Activated CD8-positive, alpha-beta memory T cell treated with anti-CD3 and anti-CD28 coated beads for 36 hours (primary cell): ENCODE data around the gene P2RX1. TPM values are rescaled to one million over a fixed set of nuclear protein-coding genes. Genes with fewer than 3 reads are reported as not detected.
"Not testable (repeated sequence)": the region's sequence is repeated elsewhere in the genome, so short reads cannot be mapped to it uniquely, and the experiment has no call there.

Experiments used
- CTCF ChIA-PET: fragments of 350-600 bp; sonication (Branson Sonifier 250); formaldehyde crosslinking; loops from one replicate; lab custom pipeline; 2021; ENCODE audit warnings: antibody characterized with exemption; lab: Charles Lee
- POLR2A ChIA-PET: fragments of 350-600 bp; sonication (Branson Sonifier 250); formaldehyde crosslinking; loops from one replicate; lab custom pipeline; 2021; ENCODE audit warnings: antibody characterized with exemption; lab: Charles Lee
- total RNA-seq, 2 experiments: library from RNA; stranded (reverse); gene quantifications; one replicate each; pipeline ENCODE4 v1.2.3, GENCODE V29; 2021

Gene P2RX1
- total RNA-seq, 2 experiments from 2014 or later = not detected

- POLR2A ChIA-PET = no interaction called here
- CTCF ChIA-PET = interaction anchor here (0.5 kb wide), 1 partner anchor 43 kb away, joined by 3 read pairs; no protein-coding TSS in a partner anchor
Measured at GRCh38 chr17:3954976-3955672, 38.9 kb upstream of the P2RX1 start.

DNA sequence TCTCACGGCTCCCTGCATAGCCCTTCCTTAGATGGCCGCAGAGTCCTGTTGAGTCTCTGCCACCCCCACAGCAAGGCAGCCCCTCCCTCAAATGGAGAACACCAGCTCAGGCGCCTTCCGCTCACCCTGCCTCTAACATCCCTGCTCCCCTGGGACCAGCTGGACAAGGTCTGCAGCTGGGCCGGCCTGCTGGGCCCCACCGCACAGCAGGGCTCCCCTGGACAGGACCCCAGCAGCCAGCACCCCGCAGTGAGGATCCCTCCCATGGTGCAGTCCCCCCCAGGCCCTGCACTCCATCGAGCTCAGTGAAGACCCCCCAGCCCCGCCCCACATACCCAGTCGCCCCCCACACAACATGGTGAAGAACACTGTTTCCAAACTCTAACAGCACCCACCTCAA, 37.8 kb upstream of the P2RX1 start:
- POLR2A ChIA-PET = no interaction called here
- CTCF ChIA-PET = no interaction called here

GRCh38 chr17:3953542-3953941, 37.3 kb upstream of the P2RX1 start:
- POLR2A ChIA-PET = no interaction called here
- CTCF ChIA-PET = interaction anchor here (0.5 kb wide), 1 partner anchor 28 kb away, joined by 3 read pairs; no protein-coding TSS in a partner anchor

- CTCF ChIA-PET = no interaction called here
- POLR2A ChIA-PET = no interaction called here
Measured at GRCh38 chr17:3952186-3952585, 35.9 kb upstream of the P2RX1 start.

DNA sequence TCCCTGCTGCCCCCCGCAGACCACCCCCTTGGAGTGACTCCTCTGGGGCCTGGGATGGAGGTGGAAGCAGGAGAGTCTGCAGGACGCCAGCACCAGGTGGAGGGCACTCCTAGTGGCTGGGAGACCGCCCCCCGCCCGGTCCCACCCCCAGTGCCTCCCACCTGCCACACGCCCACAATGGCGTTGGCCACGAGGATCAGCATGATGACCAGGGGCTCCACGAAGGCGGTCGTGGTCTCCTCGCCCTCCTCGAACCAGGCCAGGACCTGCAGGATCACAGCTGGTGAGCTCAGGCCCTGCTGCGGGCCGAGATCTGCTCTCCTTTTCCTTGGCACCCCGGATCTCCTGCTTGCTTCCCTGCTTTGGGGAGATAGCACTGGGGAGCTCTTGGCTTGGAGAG, 35.2 kb upstream of the P2RX1 start:
- ChIA-PET POLR2A (no interaction called here), CTCF (no interaction called here)

DNA sequence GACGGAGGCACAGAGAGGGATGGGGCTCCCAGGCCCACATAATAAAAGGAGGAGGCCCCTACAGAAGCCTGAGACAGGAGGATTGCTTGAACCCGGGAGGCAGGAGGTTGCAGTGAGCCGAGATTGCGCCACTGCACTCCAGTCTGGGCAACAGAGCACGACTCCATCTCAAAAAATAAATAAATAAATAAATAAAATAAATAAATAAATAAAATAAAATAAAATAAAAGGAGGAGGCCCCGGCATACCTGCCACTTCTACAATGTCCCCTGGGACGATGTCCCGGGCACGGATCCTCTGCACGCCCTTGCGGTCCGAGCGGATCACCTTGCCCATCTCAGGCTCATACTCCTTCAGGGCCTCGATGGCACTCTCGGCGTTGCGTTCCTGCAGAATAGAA, 34.7 kb upstream of the P2RX1 start:
- ChIA-PET CTCF (no interaction called here), POLR2A (no interaction called here)

DNA sequence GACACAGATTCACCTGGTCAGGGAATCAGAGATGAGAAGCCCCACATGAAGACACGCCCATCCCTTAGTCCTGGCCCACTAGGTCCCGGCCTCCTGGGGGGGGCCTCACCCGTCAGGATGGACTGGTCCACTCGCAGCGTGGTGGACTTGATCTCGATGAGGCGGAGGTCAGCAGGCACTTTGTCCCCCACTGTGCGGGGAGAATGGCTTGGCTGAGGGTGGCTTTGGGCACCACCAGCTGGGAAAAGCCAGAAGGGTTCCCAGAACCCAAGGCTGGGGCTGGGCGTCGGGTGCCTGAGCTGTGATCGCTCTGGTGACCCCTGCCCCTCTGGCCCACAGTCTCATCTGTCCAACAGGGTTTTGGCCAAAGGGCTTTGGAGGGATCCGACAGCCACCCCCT, 34.3 kb upstream of the P2RX1 start:
- ChIA-PET POLR2A (no interaction called here), CTCF (interaction anchor here (1.1 to 1.3 kb wide), 2 partner anchors 9 to 36 kb away, joined by 3 to 4 read pairs; no protein-coding TSS in a partner anchor)

DNA sequence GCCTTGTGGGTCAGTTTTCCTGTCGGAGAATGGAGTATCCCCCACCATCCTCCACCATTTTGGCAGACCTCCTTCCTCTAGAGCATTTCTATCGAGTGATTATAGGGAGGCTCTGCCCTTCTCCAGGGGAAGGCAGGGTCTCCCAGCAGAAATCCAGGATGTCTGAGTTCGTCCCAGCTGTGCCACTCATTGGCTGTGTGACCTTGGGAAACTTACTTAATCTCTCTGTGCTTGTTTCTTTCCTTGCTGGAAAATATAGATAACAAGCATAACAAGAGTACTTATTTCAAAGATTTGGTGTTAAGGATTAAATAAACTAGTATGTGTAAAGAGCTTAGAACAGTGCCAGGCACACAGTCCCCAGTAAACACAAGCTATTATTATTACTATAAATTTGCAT, 33.2 kb upstream of the P2RX1 start:
- CTCF ChIA-PET = interaction anchor here (0.7 to 2.4 kb wide), 4 partner anchors 10 to 250 kb away, joined by 3 to 10 read pairs (median 4); no protein-coding TSS in a partner anchor
- POLR2A ChIA-PET = no interaction called here

DNA sequence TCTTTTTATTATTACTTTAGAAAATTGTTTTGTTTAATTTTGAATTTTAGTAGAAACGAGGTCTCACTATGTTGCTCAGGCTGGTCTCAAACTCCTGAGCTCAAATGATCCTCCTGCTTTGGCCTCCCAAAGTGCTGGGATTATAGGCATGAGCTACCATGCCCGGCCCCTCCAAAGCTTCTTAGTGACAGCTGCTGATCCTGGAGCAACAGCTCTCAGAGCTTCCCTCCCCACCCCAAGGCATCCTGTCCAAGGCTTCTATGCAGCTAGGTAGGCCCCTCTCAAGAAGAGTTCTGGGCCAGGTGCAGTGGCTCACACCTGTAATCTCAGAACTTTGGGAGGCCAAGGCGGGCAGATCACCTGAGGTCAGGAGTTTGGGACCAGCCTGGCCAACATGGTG, 32.3 kb upstream of the P2RX1 start:
- CTCF ChIA-PET = interaction anchor here (2.4 kb wide), 1 partner anchor 35 kb away, joined by 10 read pairs; no protein-coding TSS in a partner anchor
- POLR2A ChIA-PET = not testable (repeated sequence)

DNA sequence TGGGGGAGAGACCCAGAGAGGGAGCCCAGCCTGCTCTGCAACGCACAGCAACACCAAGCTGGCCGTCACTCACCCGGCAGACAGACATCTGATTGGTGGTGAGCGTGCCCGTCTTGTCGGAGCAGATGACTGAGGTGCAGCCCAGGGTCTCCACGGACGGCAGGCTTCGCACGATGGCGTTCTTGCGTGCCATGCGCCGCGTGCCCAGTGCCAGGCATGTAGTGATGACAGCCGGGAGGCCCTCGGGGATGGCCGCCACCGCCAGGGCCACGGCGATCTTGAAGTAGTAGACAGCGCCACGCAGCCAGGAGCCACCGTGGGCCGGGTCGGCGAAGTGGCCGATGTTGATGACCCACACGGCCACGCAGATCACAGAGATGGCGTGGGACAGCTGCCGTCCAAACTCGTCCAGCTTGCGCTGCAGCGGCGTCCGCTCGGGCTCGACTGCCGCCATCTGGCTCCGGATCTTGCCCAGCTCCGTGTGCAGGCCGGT, 31.1 kb upstream of the P2RX1 start:
- CTCF ChIA-PET = interaction anchor here (0.5 to 2.4 kb wide), 3 partner anchors 34 to 409 kb away, joined by 3 to 10 read pairs (median 3); no protein-coding TSS in a partner anchor
- POLR2A ChIA-PET = no interaction called here

GRCh38 chr17:3946711-3947235, 30.5 kb upstream of the P2RX1 start:
- CTCF ChIA-PET = interaction anchor here (0.7 to 2.4 kb wide), 2 partner anchors 16 to 33 kb away, joined by 3 to 10 read pairs; no protein-coding TSS in a partner anchor
- POLR2A ChIA-PET = no interaction called here

- ChIA-PET POLR2A (no interaction called here), CTCF (interaction anchor here (1.0 kb wide), 1 partner anchor 31 kb away, joined by 3 read pairs; no protein-coding TSS in a partner anchor)
Measured at GRCh38 chr17:3944485-3945388, 28.5 kb upstream of the P2RX1 start.

- ChIA-PET POLR2A (interaction anchor here (0.7 kb wide), 1 partner anchor 39 kb away, joined by 3 read pairs; no protein-coding TSS in a partner anchor), CTCF (no interaction called here)
Measured at GRCh38 chr17:3943240-3943891, 27.1 kb upstream of the P2RX1 start.

GRCh38 chr17:3940965-3941698, 24.9 kb upstream of the P2RX1 start:
- CTCF ChIA-PET = interaction anchor here (0.5 kb wide), 1 partner anchor 10 kb away, joined by 3 read pairs; no protein-coding TSS in a partner anchor
- POLR2A ChIA-PET = no interaction called here

DNA sequence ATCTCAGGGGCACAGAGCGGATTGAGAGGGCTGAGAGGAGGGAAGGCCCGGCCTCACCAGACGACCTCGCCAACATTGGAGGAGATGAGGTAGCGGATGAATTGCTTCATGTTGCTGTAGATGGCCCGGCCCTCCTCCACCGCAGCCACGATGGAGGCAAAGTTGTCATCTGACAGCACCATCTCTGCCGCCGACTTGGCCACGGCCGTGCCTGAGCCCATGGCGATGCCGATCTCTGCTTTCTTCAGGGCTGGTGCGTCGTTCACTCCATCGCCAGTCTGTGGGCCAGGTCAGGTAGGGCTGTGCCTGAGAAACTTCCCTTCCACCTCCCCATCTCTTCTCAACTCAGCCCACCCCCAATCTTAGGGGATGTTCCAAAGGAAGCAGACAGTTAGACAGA, 21.1 kb upstream of the P2RX1 start:
- ChIA-PET POLR2A (no interaction called here), CTCF (no interaction called here)

- ChIA-PET POLR2A (no interaction called here), CTCF (interaction anchor here (0.7 to 0.9 kb wide), 2 partner anchors 10 to 174 kb away, joined by 3 read pairs; no protein-coding TSS in a partner anchor)
Measured at GRCh38 chr17:3935825-3936355, 19.6 kb upstream of the P2RX1 start.

- CTCF ChIA-PET = interaction anchor here (0.7 kb wide), 1 partner anchor 173 kb away, joined by 3 read pairs; no protein-coding TSS in a partner anchor
- POLR2A ChIA-PET = no interaction called here
Measured at GRCh38 chr17:3935140-3935542, 18.9 kb upstream of the P2RX1 start.

DNA sequence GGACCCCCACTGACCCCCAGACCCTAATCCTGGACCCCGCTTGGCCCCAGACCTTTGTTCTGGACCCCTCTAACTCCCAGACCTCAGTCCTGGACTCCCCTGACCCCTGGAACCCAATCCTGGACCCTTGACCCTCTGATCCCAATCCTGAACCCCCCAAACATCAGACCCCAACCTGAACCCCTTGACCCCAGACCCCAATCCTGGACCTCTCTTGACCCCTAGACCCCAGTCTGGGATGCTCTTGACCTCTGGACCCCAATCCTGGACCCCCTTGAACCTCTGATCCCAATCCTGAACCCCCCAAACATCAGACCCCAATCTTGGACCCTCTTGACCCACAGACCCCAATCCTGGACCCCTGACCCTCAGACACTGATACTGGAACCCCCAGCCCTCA, 13.5 kb upstream of the P2RX1 start:
- ChIA-PET POLR2A (no interaction called here), CTCF (no interaction called here)
